ENCODE data around the gene PCNA. TPM values are rescaled to one million over a fixed set of nuclear protein-coding genes. Genes with fewer than 3 reads are reported as not detected.
A peak's percentile ranks its signal among the peaks of the same experiment; 100 is the strongest.

The PCNA gene
- total RNA-seq, 1 experiment from 2014 or later = 274 TPM

GRCh38 chr20:5126512-5127203, 6.9 kb upstream of the PCNA start, which contains the start of gene CDS2:
TSS of gene CDS2 (plus strand) at chr20:5127008. CDS start at chr20:5127093, 85 bp downstream.
- H3K9ac ChIP-seq (ENCODE audit: extremely low read depth, insufficient read length, low read length) = peak within 1 kb of the TSS; percentile 85
- no peak within 1 kb of the TSS for H3K23ac ChIP-seq (ENCODE audit: insufficient read length, low read depth, low read length)
- H3K4me1 Mint-ChIP-seq = peaks cover 16 to 18% of the 10 kb centered on the region in 2 experiments
- no peak within 1 kb of the TSS for H2AK5ac ChIP-seq (ENCODE audit: insufficient read length, low read length)
- DNase-seq = peak; percentile 100
- no peak within 1 kb of the TSS for H2BK20ac ChIP-seq (ENCODE audit: low read depth, low read length, poor library complexity, severe bottlenecking)
- no peaks in the 10 kb centered on the region for H3K9me3 Mint-ChIP-seq
- no peak within 1 kb of the TSS for H2BK15ac ChIP-seq (ENCODE audit: low read depth, low read length)
- peak within 1 kb of the TSS; percentile 95 for H3K4me3 Mint-ChIP-seq
- no peak within 1 kb of the TSS for H2BK12ac ChIP-seq (ENCODE audit: insufficient read length, low read depth, low read length)
- TF ChIP-seq CTCF (conservative IDR thresholded peaks at IDR 0.05) = peak; percentile 61
- H3K27me3 Mint-ChIP-seq (ENCODE audit: low read depth) = no peaks in the 10 kb centered on the region
- no CpG with 5 or more reads among the region's 78 CpGs for WGBS (ENCODE audit: extremely low coverage, insufficient read length, low lambda C conversion rate)
- peaks cover 6 to 9% (median 8%) of the 10 kb centered on the region in 3 experiments for H3K36me3 Mint-ChIP-seq (ENCODE audit: insufficient read depth in 1 of 3, low read depth in 3 of 3)
- peak within 1 kb of the TSS; percentile 50 for H2BK120ac ChIP-seq (ENCODE audit: low read depth, low read length, poor library complexity, severe bottlenecking)
- H3K4me1 ChIP-seq (ENCODE audit: insufficient read depth, low read length) = no peaks in the 10 kb centered on the region
- H2AFZ ChIP-seq (ENCODE audit: low read length) = peak within 1 kb of the TSS; percentile 4
- H3K18ac ChIP-seq (ENCODE audit: insufficient read length, low read depth, low read length) = peak within 1 kb of the TSS; percentile 68
- H4K20me1 ChIP-seq (ENCODE audit: control insufficient read depth, insufficient read depth, insufficient read length) = no peaks in the 10 kb centered on the region
- peak within 1 kb of the TSS; percentile 85 for H3K4me2 ChIP-seq (ENCODE audit: insufficient read depth, insufficient read length, low read length)
- H3T11ph ChIP-seq (ENCODE audit: low read length) = no peak within 1 kb of the TSS
- H3K79me1 ChIP-seq (ENCODE audit: insufficient read depth, low read depth, low read length, poor library complexity, severe bottlenecking) = no peaks in the 10 kb centered on the region
- H4K5ac ChIP-seq (ENCODE audit: insufficient read length, low read depth, low read length) = peak within 1 kb of the TSS; percentile 23
- H3K27ac ChIP-seq (ENCODE audit: insufficient read length, low read depth, low read length) = peak within 1 kb of the TSS; percentile 64
- no peak within 1 kb of the TSS for H2BK5ac ChIP-seq (ENCODE audit: insufficient read length, low read length)
- peaks cover 8% of the 10 kb centered on the region for H3K23me2 ChIP-seq (ENCODE audit: insufficient read length, low read depth, low read length, poor library complexity, severe bottlenecking)
- H3K4ac ChIP-seq (ENCODE audit: low read depth, low read length) = no peak within 1 kb of the TSS
- no peak within 1 kb of the TSS for H4K8ac ChIP-seq (replicated peaks; ENCODE audit: insufficient read length, low read depth, low read length)
- no peak within 1 kb of the TSS for H3K56ac ChIP-seq (ENCODE audit: insufficient read length, low read depth, low read length)
- H3K27me3 ChIP-seq (ENCODE audit: insufficient read depth, low read length) = no peaks in the 10 kb centered on the region
- H4K91ac ChIP-seq (ENCODE audit: insufficient read length, low read depth, low read length) = no peak within 1 kb of the TSS
- peak within 1 kb of the TSS; percentile 93 to 95 (median 95); a peak in 6 of 7 replicates for H3K27ac Mint-ChIP-seq
- peaks cover 5% of the 10 kb centered on the region; the same call in 1 of the 2 replicates for H3K79me2 ChIP-seq (ENCODE audit: insufficient read depth, low read length)
- peak within 1 kb of the TSS; percentile 80 for H3K14ac ChIP-seq (ENCODE audit: insufficient read depth, low read length)
- H3K9me3 ChIP-seq (ENCODE audit: control insufficient read depth, low read depth, low read length) = no peaks in the 10 kb centered on the region

All from H9 (cell line).